Measurements from ENCODE around the gene C6orf52. TPM values are rescaled to one million over a fixed set of nuclear protein-coding genes. Genes with fewer than 3 reads are reported as not detected.

The C6orf52 gene
- total and polyA plus RNA-seq, 2 of the 13 experiments (the other 11 are each of a cell fraction or from before 2014, with no cell fraction given) = 0.50 to 0.53 TPM

DNA sequence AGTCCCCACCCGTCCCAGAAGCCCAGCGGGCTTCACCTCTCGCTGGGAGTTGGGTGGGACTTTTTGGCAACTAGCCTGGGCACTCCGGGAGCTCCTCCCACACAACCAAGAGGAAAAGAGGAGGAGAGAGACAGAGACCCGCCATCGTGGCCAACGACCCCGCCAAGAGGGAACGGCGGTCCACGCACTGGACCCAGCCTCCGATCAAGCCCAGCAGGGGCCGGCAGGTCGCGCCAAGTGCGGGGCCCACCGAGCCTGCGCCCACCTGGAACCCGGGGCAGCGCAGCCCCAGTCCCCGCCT lies 25.5 kb upstream of the C6orf52 start (continued):
- TF ChIP-seq TAF1 (CRISPR knock-in tag; IDR thresholded peaks at IDR 0.05) = no peak
- TF ChIP-seq, protein P1, sequence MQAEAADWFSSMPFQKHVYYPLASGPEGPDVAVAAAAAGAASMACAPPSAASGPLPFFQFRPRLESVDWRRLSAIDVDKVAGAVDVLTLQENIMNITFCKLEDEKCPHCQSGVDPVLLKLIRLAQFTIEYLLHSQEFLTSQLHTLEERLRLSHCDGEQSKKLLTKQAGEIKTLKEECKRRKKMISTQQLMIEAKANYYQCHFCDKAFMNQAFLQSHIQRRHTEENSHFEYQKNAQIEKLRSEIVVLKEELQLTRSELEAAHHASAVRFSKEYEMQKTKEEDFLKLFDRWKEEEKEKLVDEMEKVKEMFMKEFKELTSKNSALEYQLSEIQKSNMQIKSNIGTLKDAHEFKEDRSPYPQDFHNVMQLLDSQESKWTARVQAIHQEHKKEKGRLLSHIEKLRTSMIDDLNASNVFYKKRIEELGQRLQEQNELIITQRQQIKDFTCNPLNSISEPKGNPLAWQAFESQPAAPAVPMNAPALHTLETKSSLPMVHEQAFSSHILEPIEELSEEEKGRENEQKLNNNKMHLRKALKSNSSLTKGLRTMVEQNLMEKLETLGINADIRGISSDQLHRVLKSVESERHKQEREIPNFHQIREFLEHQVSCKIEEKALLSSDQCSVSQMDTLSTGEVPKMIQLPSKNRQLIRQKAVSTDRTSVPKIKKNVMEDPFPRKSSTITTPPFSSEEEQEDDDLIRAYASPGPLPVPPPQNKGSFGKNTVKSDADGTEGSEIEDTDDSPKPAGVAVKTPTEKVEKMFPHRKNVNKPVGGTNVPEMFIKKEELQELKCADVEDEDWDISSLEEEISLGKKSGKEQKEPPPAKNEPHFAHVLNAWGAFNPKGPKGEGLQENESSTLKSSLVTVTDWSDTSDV (CRISPR knock-in tag; IDR thresholded peaks at IDR 0.05) = no peak
- TF ChIP-seq CENPT (CRISPR knock-in tag; IDR thresholded peaks at IDR 0.05; ENCODE audit: low read depth) = no peak
- TF ChIP-seq, protein P2, sequence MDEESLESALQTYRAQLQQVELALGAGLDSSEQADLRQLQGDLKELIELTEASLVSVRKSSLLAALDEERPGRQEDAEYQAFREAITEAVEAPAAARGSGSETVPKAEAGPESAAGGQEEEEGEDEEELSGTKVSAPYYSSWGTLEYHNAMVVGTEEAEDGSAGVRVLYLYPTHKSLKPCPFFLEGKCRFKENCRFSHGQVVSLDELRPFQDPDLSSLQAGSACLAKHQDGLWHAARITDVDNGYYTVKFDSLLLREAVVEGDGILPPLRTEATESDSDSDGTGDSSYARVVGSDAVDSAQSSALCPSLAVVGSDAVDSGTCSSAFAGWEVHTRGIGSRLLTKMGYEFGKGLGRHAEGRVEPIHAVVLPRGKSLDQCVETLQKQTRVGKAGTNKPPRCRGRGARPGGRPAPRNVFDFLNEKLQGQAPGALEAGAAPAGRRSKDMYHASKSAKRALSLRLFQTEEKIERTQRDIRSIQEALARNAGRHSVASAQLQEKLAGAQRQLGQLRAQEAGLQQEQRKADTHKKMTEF (CRISPR knock-in tag; IDR thresholded peaks at IDR 0.05) = 0 out of 2 replicates have a peak, but pooled peaks have one; percentile 21
- TF ChIP-seq, protein P3, sequence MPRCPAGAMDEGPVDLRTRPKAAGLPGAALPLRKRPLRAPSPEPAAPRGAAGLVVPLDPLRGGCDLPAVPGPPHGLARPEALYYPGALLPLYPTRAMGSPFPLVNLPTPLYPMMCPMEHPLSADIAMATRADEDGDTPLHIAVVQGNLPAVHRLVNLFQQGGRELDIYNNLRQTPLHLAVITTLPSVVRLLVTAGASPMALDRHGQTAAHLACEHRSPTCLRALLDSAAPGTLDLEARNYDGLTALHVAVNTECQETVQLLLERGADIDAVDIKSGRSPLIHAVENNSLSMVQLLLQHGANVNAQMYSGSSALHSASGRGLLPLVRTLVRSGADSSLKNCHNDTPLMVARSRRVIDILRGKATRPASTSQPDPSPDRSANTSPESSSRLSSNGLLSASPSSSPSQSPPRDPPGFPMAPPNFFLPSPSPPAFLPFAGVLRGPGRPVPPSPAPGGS (CRISPR knock-in tag; IDR thresholded peaks at IDR 0.05) = 0 out of 2 replicates have a peak, but pooled peaks have one; percentile 52
- no peak for TF ChIP-seq IRF2 (CRISPR knock-in tag; IDR thresholded peaks at IDR 0.05)
- TF ChIP-seq TBL1XR1 (IDR thresholded peaks at IDR 0.05; ENCODE audit: borderline replicate concordance, low read length, partially characterized antibody) = no peak
- TF ChIP-seq, protein P4, sequence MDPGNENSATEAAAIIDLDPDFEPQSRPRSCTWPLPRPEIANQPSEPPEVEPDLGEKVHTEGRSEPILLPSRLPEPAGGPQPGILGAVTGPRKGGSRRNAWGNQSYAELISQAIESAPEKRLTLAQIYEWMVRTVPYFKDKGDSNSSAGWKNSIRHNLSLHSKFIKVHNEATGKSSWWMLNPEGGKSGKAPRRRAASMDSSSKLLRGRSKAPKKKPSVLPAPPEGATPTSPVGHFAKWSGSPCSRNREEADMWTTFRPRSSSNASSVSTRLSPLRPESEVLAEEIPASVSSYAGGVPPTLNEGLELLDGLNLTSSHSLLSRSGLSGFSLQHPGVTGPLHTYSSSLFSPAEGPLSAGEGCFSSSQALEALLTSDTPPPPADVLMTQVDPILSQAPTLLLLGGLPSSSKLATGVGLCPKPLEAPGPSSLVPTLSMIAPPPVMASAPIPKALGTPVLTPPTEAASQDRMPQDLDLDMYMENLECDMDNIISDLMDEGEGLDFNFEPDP (CRISPR knock-in tag; conservative IDR thresholded peaks at IDR 0.05) = 0 out of 2 replicates have a peak, but pooled peaks have one; percentile 59
- TF ChIP-seq, protein P5, sequence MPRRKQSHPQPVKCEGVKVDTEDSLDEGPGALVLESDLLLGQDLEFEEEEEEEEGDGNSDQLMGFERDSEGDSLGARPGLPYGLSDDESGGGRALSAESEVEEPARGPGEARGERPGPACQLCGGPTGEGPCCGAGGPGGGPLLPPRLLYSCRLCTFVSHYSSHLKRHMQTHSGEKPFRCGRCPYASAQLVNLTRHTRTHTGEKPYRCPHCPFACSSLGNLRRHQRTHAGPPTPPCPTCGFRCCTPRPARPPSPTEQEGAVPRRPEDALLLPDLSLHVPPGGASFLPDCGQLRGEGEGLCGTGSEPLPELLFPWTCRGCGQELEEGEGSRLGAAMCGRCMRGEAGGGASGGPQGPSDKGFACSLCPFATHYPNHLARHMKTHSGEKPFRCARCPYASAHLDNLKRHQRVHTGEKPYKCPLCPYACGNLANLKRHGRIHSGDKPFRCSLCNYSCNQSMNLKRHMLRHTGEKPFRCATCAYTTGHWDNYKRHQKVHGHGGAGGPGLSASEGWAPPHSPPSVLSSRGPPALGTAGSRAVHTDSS (CRISPR knock-in tag; conservative IDR thresholded peaks at IDR 0.05) = no peak
- no peak for TF ChIP-seq HNF4G (IDR thresholded peaks at IDR 0.05; ENCODE audit: borderline replicate concordance, low read depth, low read length)
- TF ChIP-seq HNF4G (CRISPR knock-in tag; IDR thresholded peaks at IDR 0.05; ENCODE audit: borderline replicate concordance, low read depth) = no peak
- TF ChIP-seq ZBTB1 (CRISPR knock-in tag; IDR thresholded peaks at IDR 0.05; ENCODE audit: borderline replicate concordance) = no peak
- TF ChIP-seq ZNF598 (CRISPR knock-in tag; IDR thresholded peaks at IDR 0.05; ENCODE audit: borderline replicate concordance) = no peak
- TF ChIP-seq DMAP1 (CRISPR knock-in tag; IDR thresholded peaks at IDR 0.05) = no peak
- TF ChIP-seq ZNF749 (CRISPR knock-in tag; IDR thresholded peaks at IDR 0.05; ENCODE audit: borderline replicate concordance) = no peak
- peak; percentile 38; the same call in 1 of the 2 replicates for TF ChIP-seq MAFG (CRISPR knock-in tag; IDR thresholded peaks at IDR 0.05)
- TF ChIP-seq, protein P6, sequence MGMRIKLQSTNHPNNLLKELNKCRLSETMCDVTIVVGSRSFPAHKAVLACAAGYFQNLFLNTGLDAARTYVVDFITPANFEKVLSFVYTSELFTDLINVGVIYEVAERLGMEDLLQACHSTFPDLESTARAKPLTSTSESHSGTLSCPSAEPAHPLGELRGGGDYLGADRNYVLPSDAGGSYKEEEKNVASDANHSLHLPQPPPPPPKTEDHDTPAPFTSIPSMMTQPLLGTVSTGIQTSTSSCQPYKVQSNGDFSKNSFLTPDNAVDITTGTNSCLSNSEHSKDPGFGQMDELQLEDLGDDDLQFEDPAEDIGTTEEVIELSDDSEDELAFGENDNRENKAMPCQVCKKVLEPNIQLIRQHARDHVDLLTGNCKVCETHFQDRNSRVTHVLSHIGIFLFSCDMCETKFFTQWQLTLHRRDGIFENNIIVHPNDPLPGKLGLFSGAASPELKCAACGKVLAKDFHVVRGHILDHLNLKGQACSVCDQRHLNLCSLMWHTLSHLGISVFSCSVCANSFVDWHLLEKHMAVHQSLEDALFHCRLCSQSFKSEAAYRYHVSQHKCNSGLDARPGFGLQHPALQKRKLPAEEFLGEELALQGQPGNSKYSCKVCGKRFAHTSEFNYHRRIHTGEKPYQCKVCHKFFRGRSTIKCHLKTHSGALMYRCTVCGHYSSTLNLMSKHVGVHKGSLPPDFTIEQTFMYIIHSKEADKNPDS (CRISPR knock-in tag; IDR thresholded peaks at IDR 0.05) = 0 out of 2 replicates have a peak, but pooled peaks have one; percentile 36
- TF ChIP-seq LCORL (IDR thresholded peaks at IDR 0.05) = no peak
- TF ChIP-seq LCORL (CRISPR knock-in tag; IDR thresholded peaks at IDR 0.05) = peak; percentile 72
- peak; percentile 32; the same call in 1 of the 2 replicates for TF ChIP-seq KDM3A (CRISPR knock-in tag; IDR thresholded peaks at IDR 0.05; ENCODE audit: low read depth)
- no peak for TF ChIP-seq JUN (CRISPR knock-in tag; IDR thresholded peaks at IDR 0.05)
